Measurements from ENCODE around the gene CCHCR1. TPM values are rescaled to one million over a fixed set of nuclear protein-coding genes. Genes with fewer than 3 reads are reported as not detected.

The CCHCR1 gene
- total RNA-seq, 2 experiments from 2014 or later: 17.5 to 18.2 TPM

DNA sequence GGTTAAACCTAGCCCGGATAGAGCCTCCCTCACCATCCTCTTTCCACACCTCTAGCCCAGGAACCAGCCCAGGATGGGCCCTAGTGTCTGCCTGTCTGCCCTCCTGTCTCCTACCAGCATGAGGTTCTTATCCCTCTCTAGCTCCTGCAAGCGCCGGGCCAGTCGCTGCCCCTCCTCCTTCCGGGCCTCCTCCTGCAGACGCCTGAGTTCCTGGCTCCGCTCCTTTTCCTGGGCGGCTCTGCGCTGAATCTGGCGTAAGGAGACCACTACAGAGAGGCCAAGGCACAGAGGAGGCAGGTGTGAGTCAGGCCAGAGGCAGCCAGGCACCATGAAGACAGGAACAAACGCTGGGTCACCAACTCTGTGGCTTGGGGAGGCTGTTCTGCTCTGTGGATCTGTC lies 14.5 kb downstream of the CCHCR1 start:
- Histone ChIP-seq H3K4me1 (ENCODE audit: insufficient read depth, low read length) (no peaks in the 10 kb centered on the region), H3K27me3 (ENCODE audit: control insufficient read depth in 1 of 2, insufficient read depth in 2 of 2, low read length in 2 of 2) (no peaks in the 10 kb centered on the region), H3K36me3 (ENCODE audit: insufficient read depth, low read length) (peaks cover 12% of the 10 kb centered on the region), H3K27ac (ENCODE audit: low read depth in 1 of 2, low read length in 2 of 2) (no peak overlapping the region), H3K9me3 (ENCODE audit: control insufficient read depth in 1 of 2, insufficient read depth in 1 of 2, low read length in 2 of 2) (no peaks in the 10 kb centered on the region), H3K4me3 (ENCODE audit: low read length) (no peak overlapping the region)
- no peak for DNase-seq
- H3K27ac Mint-ChIP-seq: no peak overlapping the region
- TF ChIP-seq, protein P1, sequence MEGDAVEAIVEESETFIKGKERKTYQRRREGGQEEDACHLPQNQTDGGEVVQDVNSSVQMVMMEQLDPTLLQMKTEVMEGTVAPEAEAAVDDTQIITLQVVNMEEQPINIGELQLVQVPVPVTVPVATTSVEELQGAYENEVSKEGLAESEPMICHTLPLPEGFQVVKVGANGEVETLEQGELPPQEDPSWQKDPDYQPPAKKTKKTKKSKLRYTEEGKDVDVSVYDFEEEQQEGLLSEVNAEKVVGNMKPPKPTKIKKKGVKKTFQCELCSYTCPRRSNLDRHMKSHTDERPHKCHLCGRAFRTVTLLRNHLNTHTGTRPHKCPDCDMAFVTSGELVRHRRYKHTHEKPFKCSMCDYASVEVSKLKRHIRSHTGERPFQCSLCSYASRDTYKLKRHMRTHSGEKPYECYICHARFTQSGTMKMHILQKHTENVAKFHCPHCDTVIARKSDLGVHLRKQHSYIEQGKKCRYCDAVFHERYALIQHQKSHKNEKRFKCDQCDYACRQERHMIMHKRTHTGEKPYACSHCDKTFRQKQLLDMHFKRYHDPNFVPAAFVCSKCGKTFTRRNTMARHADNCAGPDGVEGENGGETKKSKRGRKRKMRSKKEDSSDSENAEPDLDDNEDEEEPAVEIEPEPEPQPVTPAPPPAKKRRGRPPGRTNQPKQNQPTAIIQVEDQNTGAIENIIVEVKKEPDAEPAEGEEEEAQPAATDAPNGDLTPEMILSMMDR (IDR thresholded peaks at IDR 0.05): no peak
- no peaks in the 10 kb centered on the region for H3K9me3 Mint-ChIP-seq
- H3K4me1 Mint-ChIP-seq (ENCODE audit: low read depth): no peaks in the 10 kb centered on the region
- intact Hi-C loops (cut with DNase I, micrococcal nuclease): loop anchor here in 1 of 2 experiments (1.0 to 5.0 kb wide), 2 partner anchors 34 to 382 kb away; no protein-coding TSS in a partner anchor
- no peaks in the 10 kb centered on the region for H3K27me3 Mint-ChIP-seq
- H3K36me3 Mint-ChIP-seq (ENCODE audit: low read depth): peaks cover 17% of the 10 kb centered on the region
- ATAC-seq (ENCODE audit: poor library complexity): no peak
- H3K4me3 Mint-ChIP-seq: no peak overlapping the region
- CTCF ChIA-PET: interaction anchor here (0.5 kb wide), 1 partner anchor 50 kb away, joined by 3 read pairs; no protein-coding TSS in a partner anchor
- POLR2A ChIA-PET: no interaction called here

DNA sequence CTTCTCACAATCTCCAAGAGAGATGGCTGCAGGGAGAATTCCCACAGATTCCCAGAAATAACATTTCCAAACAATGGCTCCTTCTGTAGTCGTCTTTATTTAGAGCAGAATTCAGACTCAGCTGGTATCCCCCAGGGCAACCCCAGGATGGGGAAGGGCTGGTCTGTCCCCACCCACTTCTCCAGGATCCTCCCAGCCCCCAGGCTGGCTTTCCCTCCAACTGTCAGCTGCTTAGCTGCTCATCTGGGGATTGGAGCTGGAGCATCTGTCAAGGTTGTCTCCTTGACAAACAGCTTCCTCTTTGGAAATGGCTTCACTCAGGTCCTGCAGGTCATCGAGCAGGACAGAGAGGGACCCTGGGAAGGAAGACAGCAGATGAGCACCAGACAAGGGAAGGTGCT lies 15.2 kb downstream of the CCHCR1 start:
- Mint-ChIP-seq H3K27ac (no peak overlapping the region), H3K9me3 (no peaks in the 10 kb centered on the region), H3K36me3 (ENCODE audit: low read depth) (peaks cover 17% of the 10 kb centered on the region), H3K4me3 (no peak overlapping the region), H3K4me1 (ENCODE audit: low read depth) (peaks cover 5% of the 10 kb centered on the region), H3K27me3 (no peaks in the 10 kb centered on the region)
- Histone ChIP-seq H3K27me3 (ENCODE audit: control insufficient read depth in 1 of 2, insufficient read depth in 2 of 2, low read length in 2 of 2) (no peaks in the 10 kb centered on the region), H3K4me1 (ENCODE audit: insufficient read depth, low read length) (peaks cover 8% of the 10 kb centered on the region), H3K27ac (ENCODE audit: low read depth in 1 of 2, low read length in 2 of 2) (no peak overlapping the region), H3K9me3 (ENCODE audit: control insufficient read depth in 1 of 2, insufficient read depth in 1 of 2, low read length in 2 of 2) (no peaks in the 10 kb centered on the region), H3K36me3 (ENCODE audit: insufficient read depth, low read length) (peaks cover 12% of the 10 kb centered on the region), H3K4me3 (ENCODE audit: low read length) (no peak overlapping the region)
- intact Hi-C loops (cut with DNase I, micrococcal nuclease): loop anchor here in 1 of 2 experiments (5.0 kb wide), 1 partner anchor 35 kb away; no protein-coding TSS in a partner anchor
- ATAC-seq (ENCODE audit: poor library complexity): no peak
- ChIA-PET CTCF (no interaction called here), POLR2A (interaction anchor here (1.2 kb wide), 1 partner anchor 16 kb away, joined by 3 read pairs; the partner anchor contains the start of gene TCF19)
- DNase-seq: no peak
- TF ChIP-seq, protein P1 (IDR thresholded peaks at IDR 0.05): no peak

DNA sequence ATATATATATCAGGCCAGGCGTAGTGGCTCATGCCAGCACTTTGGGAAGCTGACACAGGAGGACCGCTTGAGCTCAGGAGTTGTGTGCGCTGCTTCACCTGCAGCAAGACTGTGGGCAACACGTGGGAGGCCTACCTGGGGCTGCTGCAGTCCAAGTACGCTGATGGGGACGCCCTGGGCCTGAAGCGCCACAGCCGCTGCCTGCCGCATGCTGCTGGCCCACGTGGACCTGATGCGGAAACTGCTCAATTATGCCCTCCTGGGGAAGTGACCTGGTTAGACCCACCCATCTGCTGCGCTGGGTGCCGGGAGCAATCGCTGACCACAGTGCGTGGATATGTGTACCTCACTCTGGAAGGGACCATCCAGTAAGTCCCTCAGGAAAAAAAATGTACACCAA lies 17.0 kb downstream of the CCHCR1 start:
- H3K4me3 Mint-ChIP-seq: no peak overlapping the region
- CTCF ChIA-PET: interaction anchor here (0.7 to 2.6 kb wide), 3 partner anchors 18 to 1835 kb away, joined by 3 to 12 read pairs (median 4); partner anchors contain the start of gene TCF19
- H3K9me3 Mint-ChIP-seq: no peaks in the 10 kb centered on the region
- no peak overlapping the region for H3K27ac ChIP-seq (ENCODE audit: low read depth in 1 of 2, low read length in 2 of 2)
- DNase-seq: no peak
- H3K27me3 Mint-ChIP-seq: no peaks in the 10 kb centered on the region
- H3K4me1 ChIP-seq (ENCODE audit: insufficient read depth, low read length): peaks cover 9% of the 10 kb centered on the region
- H3K9me3 ChIP-seq (ENCODE audit: control insufficient read depth in 1 of 2, insufficient read depth in 1 of 2, low read length in 2 of 2): no peaks in the 10 kb centered on the region
- TF ChIP-seq, protein P1 (IDR thresholded peaks at IDR 0.05): no peak
- ATAC-seq (ENCODE audit: poor library complexity): no peak
- H3K4me1 Mint-ChIP-seq (ENCODE audit: low read depth): peaks cover 6% of the 10 kb centered on the region
- H3K27ac Mint-ChIP-seq: no peak overlapping the region
- H3K27me3 ChIP-seq (ENCODE audit: control insufficient read depth in 1 of 2, insufficient read depth in 2 of 2, low read length in 2 of 2): no peaks in the 10 kb centered on the region
- H3K36me3 ChIP-seq (ENCODE audit: insufficient read depth, low read length): peaks cover 9% of the 10 kb centered on the region
- H3K36me3 Mint-ChIP-seq (ENCODE audit: low read depth): peaks cover 17% of the 10 kb centered on the region
- intact Hi-C loops (cut with DNase I, micrococcal nuclease): loop anchor here in 1 of 2 experiments (5.0 kb wide), 1 partner anchor 37 kb away; no protein-coding TSS in a partner anchor
- no peak overlapping the region for H3K4me3 ChIP-seq (ENCODE audit: low read length)
- POLR2A ChIA-PET: no interaction called here
